DOHH2 (cell line): ENCODE results near the gene C15orf62.

ENCODE experiments used
- EZH2phosphoT487 ChIP-seq: fragments of 200-600 bp; sonication (generic); IDR thresholded peaks from 2 replicates; pipeline ENCODE4 v1.6.1; 2017; ENCODE audit warnings: borderline replicate concordance, mild to moderate bottlenecking, antibody characterized with exemption, low read length, moderate library complexity, mixed read lengths
- TF ChIP-seq, protein P1 (sequence below): fragments of 200-600 bp; sonication (generic); IDR thresholded peaks from one replicate; pipeline ENCODE4 v1.5.1; 2014; ENCODE audit warnings: antibody characterized with exemption, mild to moderate bottlenecking, low read depth, low read length; ENCODE audit not compliant: poor library complexity, severe bottlenecking

DNA sequence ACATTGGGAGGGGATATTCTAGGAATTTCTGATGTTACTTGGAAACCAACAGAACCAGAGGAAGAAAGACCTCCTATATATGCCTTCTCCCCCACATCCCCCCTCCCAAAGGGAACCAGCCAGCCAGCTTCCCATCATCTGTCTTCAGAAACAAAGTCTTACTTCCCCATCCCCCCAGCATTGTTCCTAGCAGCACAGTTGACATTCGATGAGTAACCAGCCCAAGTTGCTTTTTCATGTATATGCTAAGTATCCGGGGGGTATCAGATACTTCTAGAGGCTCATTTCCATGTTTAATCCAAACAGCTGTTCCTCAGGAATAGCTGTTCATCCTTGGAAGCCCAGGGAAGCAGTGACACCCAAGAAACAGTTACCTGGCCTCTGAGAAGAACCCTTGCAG is 30.7 kb upstream of the C15orf62 start:
- TF ChIP-seq, protein P1, sequence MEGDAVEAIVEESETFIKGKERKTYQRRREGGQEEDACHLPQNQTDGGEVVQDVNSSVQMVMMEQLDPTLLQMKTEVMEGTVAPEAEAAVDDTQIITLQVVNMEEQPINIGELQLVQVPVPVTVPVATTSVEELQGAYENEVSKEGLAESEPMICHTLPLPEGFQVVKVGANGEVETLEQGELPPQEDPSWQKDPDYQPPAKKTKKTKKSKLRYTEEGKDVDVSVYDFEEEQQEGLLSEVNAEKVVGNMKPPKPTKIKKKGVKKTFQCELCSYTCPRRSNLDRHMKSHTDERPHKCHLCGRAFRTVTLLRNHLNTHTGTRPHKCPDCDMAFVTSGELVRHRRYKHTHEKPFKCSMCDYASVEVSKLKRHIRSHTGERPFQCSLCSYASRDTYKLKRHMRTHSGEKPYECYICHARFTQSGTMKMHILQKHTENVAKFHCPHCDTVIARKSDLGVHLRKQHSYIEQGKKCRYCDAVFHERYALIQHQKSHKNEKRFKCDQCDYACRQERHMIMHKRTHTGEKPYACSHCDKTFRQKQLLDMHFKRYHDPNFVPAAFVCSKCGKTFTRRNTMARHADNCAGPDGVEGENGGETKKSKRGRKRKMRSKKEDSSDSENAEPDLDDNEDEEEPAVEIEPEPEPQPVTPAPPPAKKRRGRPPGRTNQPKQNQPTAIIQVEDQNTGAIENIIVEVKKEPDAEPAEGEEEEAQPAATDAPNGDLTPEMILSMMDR = no peak
- no peak for TF ChIP-seq EZH2phosphoT487
